GM19043 (cell line): ENCODE data around the gene RAB9B.
A peak's percentile ranks its signal among the peaks of the same experiment; 100 is the strongest.
"Not testable (repeated sequence)": the region's sequence is repeated elsewhere in the genome, so short reads cannot be mapped to it uniquely, and the experiment has no call there.

Experiments used
- ATAC-seq: cut with Tn5 transposase; IDR thresholded peaks from one replicate; pipeline ENCODE4 v1.9.1; 2021; ENCODE audit warnings: low read depth; ENCODE audit not compliant: unreplicated experiment

The RAB9B gene

DNA sequence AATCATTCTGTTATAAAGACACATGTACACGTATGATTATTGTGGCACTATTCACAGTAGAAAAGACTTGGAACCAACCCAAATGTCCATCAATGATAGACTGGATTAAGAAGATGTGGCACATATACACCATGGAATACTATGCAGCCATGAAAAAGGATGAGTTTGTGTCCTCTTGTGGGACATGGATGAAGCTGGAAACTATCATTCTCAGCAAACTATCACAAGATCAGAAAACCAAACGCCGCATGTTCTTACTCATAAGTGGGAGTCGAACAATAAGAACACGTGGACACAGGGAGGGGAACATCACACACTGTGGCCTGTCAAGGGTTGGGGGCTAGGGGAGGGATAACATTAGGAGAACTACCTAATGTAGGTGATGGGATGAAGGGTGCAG is 15.0 kb downstream of the RAB9B start:
- not testable (repeated sequence) for ATAC-seq

GRCh38 chrX:103811858-103812257 is 20.2 kb downstream of the RAB9B start:
- no peak for ATAC-seq

DNA sequence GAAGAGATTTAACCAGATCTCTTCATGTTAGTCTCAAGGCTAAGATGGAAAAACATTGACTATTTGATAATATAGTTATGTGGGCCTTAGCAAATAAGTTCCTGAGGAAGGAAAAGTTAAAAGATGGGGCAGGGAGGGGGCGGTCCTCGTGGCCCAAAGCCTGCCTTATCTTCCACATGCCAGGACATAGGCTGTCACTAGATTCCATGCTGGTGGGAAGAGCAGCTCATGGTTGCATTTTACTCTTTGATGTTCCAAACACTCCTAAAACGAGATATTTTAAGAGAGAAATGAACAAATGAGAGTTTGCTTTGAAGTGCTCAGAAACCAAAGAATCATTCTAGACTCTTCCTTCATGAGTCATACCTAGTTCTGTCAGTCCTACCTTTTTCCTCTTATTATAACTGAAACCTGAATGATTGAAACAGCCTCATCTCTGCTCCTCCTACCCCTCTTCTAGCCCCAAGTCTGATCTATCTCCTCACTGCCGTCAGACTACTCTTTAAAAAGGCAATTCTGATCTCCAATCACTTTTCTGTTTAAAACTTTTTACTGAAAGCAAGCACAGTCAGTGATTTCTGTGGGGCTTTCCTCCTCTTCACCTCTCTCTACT is 25.1 kb downstream of the RAB9B start:
- ATAC-seq, result no peak

DNA sequence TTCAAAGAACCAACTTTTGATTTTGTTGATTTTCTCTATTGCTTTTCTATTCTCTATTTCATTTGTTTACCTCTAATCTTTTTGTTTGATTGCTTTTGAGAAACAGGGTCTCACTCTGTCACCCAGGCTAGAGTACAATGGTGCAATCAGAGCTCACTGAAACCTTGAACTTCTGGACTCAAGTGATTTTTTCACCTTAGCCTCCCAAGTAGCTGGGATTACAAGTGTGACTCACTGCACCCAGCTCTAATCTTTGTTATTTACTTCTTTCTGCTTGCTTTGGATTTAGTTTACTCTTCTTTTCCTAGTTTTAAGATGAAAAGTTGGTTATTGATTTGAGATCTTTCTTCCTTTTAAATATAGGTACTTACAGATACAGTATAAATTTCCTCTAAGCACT is 26.2 kb downstream of the RAB9B start:
- no peak for ATAC-seq

GRCh38 chrX:103800318-103800717 is 31.7 kb downstream of the RAB9B start:
- ATAC-seq, result no peak

GRCh38 chrX:103797691-103798090 is 34.4 kb downstream of the RAB9B start:
- no peak for ATAC-seq

GRCh38 chrX:103794119-103794518 is 37.9 kb downstream of the RAB9B start:
- ATAC-seq, result no peak

DNA sequence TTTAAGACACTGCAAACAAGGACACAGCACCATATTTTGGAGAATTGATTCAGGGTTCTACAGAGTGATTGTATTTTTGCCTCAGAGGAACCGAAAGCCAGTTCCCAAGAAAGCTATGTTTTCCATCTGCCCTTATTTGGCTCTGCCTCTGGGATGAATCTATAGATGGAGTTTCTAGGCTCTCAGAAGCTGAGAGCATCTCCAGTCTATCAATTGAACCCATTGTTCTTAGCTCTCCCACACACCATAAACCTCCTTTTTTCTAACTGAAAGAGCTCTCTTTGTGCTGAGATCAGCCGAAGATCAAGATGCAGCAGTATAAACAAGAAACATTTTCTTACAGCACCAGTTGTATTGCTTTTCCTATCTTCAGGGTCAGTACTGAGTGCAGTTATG is 38.5 kb downstream of the RAB9B start:
- no peak for ATAC-seq

DNA sequence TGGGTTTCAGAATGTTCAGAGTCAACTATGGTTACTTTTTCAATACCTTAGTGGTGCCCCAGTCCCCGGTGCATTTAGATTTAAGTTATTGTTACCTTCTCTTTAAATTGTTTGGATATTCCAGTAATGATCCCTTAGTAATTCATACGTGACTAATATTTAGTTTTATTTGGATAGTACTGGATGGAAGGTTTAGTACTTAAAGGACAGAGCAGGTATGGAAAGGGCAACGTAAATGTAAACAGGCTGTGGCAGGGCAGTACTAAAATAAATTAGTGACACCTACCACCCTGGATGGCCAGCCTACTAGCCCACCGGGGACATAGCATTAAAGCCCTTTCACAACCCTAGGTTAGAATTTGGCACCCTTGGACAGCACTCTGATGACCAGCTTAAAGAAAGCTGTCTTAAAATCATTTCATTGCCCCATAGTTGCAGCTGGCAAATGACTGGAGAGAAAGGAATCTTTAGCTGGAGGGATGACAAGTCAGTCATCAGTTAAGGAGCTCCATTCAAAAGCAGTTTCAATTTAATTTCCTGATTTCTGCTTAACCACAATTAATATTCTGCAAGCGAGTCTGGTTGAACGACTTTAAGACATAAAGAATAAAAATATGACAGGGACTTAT is 39.0 kb downstream of the RAB9B start:
- ATAC-seq, result no peak

GRCh38 chrX:103791826-103792485 is 40.1 kb downstream of the RAB9B start:
- no peak for ATAC-seq

DNA sequence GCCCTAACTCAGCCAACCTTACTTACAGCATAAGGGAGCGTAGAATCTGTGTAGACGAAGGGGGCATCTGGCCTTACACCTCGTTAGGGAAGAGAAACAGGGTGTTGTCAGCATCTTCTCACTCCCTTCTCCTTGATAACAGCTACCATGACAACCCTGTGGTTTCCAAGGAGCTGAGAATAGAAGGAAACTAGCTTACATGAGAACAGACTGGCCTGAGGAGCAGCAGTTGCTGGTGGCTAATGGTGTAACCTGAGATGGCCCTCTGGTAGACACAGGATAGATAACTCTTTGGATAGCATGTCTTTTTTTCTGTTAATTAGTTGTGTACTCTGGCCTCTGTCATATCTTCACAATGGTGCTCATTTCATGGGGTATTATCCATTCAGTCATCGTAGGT is 40.8 kb downstream of the RAB9B start:
- no peak for ATAC-seq

GRCh38 chrX:103789004-103789403 is 43.1 kb downstream of the RAB9B start:
- peak; percentile 88 for ATAC-seq

GRCh38 chrX:103783971-103784370 is 48.1 kb downstream of the RAB9B start:
- no peak for ATAC-seq

- no peak for ATAC-seq
These were observed 48.9 kb downstream of the RAB9B start for GRCh38 chrX:103783196-103783595.

GRCh38 chrX:103782640-103783039 is 49.4 kb downstream of the RAB9B start:
- no peak for ATAC-seq

GRCh38 chrX:103781706-103782105 is 50.4 kb downstream of the RAB9B start:
- no peak for ATAC-seq

GRCh38 chrX:103781062-103781402 is 51.0 kb downstream of the RAB9B start:
- ATAC-seq, result no peak

GRCh38 chrX:103780336-103781061 is 51.6 kb downstream of the RAB9B start:
- no peak for ATAC-seq

DNA sequence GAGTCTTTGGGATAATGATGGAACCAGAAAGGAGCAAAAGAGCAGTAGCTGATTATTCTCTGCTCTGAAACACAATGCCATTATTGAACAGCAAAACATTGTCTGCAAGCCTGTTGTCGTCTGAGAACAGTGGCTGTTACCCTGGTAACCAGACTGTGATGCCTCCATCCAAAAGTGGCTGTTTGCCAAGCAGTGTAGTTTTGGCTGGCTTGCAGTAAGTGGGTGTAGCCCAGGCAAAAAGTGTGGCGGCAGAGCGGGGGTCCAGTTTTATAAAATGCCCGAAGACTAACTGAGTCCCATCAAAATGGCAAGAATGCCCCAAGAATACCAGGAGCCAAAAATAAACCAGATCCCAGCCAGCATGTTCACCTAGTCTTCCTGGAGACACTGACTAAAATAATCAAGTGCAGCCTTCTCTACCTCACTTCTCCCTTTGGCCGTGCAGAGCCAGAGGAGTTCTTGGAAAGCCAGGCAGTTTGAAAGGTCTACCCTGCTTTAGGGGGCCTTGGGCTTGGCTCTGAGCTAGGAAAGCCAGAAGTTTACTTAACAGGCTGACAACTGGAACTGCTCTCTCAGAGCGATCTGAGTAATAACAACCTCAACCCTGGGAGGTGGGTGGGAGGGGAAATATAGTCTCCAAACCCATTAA is 52.8 kb downstream of the RAB9B start:
- ATAC-seq, result no peak

DNA sequence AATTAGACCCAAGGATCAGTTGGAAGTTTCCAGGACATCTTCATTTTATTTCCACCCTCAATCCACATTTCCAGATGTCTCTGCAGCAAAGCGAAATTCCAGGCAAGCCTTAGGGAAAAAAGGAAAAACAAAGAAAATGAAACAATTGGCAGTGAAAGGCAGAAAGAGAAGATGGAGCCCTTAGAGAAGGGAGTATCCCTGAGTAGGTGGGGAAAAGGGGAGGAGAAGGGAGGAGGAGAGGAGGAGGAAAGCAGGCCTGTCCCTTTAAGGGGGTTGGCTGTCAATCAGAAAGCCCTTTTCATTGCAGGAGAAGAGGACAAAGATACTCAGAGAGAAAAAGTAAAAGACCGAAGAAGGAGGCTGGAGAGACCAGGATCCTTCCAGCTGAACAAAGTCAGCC is 55.5 kb downstream of the RAB9B start, which contains the start of gene PLP1:
Gene PLP1 (plus strand): TSS at position 295 of the 400 bp plus-strand sequence. CDS start 156 bp downstream, outside the sequence.
- no peak for ATAC-seq

GRCh38 chrX:103774070-103774642 is 57.9 kb downstream of the RAB9B start:
- no peak for ATAC-seq
